Neural crest cell (in vitro differentiated cells): ENCODE measurements around the gene MAS1L. TPM values are rescaled to one million over a fixed set of nuclear protein-coding genes. Genes with fewer than 3 reads are reported as not detected.
A peak's percentile ranks its signal among the peaks of the same experiment; 100 is the strongest.

Experiments used
- DNase-seq: peaks from one replicate; pipeline ENCODE4 v3.0.0; 2021; ENCODE audit warnings: low read depth, mixed read lengths, low spot score
- H3K27ac Mint-ChIP-seq: one replicate; pipeline ENCODE4 v1.8.0; 2021; ENCODE audit warnings: mild to moderate bottlenecking, mixed read lengths; ENCODE audit not compliant: unreplicated experiment
- H3K27me3 Mint-ChIP-seq: 2 replicates; pipeline ENCODE4 v1.8.0; 2021; ENCODE audit warnings: low read depth, mild to moderate bottlenecking, mixed read lengths
- H3K36me3 Mint-ChIP-seq: 2 replicates; pipeline ENCODE4 v1.8.0; 2021; ENCODE audit warnings: low read depth, mild to moderate bottlenecking, mixed read lengths
- H3K4me1 Mint-ChIP-seq: 2 replicates; pipeline ENCODE4 v1.8.0; 2021; ENCODE audit warnings: mixed read lengths
- H3K4me3 Mint-ChIP-seq: one replicate; pipeline ENCODE4 v1.8.0; 2021; ENCODE audit warnings: mild to moderate bottlenecking, mixed read lengths
- H3K9me3 Mint-ChIP-seq: 2 replicates; pipeline ENCODE4 v1.8.0; 2021; ENCODE audit warnings: mixed read lengths
- CTCF ChIP-seq: fragments of 200-600 bp; sonication (generic); conservative IDR thresholded peaks from 2 replicates; pipeline ENCODE4 v1.5.0; 2021; ENCODE audit warnings: antibody characterized with exemption, mild to moderate bottlenecking
- total RNA-seq: library from RNA; stranded (reverse); gene quantifications from 2 replicates; pipeline ENCODE4 v1.2.1, GENCODE V29; 2021

Gene MAS1L
- total RNA-seq, 1 donor from 2014 or later: not detected

DNA sequence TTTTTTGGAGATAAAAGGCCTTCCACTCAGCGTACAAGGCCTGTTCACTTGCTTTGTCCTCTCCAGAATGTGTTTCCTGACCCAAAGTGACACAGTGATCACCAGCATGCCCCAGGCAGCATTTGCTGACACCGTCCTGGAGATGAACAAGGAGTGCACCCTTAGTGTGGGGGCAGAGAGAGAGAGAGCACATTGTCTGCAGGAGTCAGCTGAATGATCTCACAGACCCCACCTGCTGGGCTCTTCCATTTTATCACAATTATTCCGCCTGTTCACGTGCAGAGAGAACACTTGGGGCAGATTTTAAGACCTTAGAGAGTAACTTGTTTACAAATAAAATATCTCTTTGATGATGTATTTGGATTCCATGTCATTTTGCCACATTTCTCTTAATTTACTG, 22.4 kb upstream of the MAS1L start:
- Mint-ChIP-seq H3K27me3 (peaks cover 5% of the 10 kb centered on the region), H3K9me3 (peaks cover 2% of the 10 kb centered on the region), H3K4me3 (no peak overlapping the region), H3K36me3 (no peaks in the 10 kb centered on the region), H3K27ac (no peak overlapping the region), H3K4me1 (peaks cover 14% of the 10 kb centered on the region)
- no peak for DNase-seq
- TF ChIP-seq CTCF: peak; percentile 23

DNA sequence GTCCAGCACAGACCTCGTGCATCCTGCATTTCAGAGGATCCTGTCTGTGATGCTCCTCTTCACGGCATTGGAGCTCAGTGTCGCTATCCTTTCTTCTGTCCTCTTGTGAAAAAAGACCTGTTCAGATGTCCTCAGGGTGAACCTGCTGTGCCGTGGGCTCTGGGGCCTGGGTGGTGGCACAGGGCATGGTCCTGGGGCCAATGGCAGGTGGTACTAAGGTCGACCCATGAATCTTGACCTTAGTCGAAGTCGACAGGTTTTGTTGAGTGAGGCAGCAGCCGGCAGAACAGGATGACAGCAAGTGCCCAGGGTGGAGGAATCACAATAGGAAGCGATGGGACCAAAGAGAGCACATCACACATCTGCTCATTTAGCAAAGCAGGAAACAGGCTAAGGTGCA, 22.0 kb upstream of the MAS1L start:
- no peaks in the 10 kb centered on the region for H3K9me3 Mint-ChIP-seq
- peak overlapping the region; percentile 21 for H3K27ac Mint-ChIP-seq
- DNase-seq: no peak
- no peak overlapping the region for H3K4me3 Mint-ChIP-seq
- H3K36me3 Mint-ChIP-seq: no peaks in the 10 kb centered on the region
- peaks cover 14% of the 10 kb centered on the region for H3K4me1 Mint-ChIP-seq
- TF ChIP-seq CTCF: no peak
- peaks cover 5% of the 10 kb centered on the region for H3K27me3 Mint-ChIP-seq

GRCh38 chr6:29509239-29509638, 21.5 kb upstream of the MAS1L start:
- no peaks in the 10 kb centered on the region for H3K9me3 Mint-ChIP-seq
- no peak for DNase-seq
- no peak for TF ChIP-seq CTCF
- H3K27ac Mint-ChIP-seq: no peak overlapping the region
- no peaks in the 10 kb centered on the region for H3K36me3 Mint-ChIP-seq
- peaks cover 5% of the 10 kb centered on the region for H3K27me3 Mint-ChIP-seq
- H3K4me3 Mint-ChIP-seq: no peak overlapping the region
- peaks cover 14% of the 10 kb centered on the region for H3K4me1 Mint-ChIP-seq

DNA sequence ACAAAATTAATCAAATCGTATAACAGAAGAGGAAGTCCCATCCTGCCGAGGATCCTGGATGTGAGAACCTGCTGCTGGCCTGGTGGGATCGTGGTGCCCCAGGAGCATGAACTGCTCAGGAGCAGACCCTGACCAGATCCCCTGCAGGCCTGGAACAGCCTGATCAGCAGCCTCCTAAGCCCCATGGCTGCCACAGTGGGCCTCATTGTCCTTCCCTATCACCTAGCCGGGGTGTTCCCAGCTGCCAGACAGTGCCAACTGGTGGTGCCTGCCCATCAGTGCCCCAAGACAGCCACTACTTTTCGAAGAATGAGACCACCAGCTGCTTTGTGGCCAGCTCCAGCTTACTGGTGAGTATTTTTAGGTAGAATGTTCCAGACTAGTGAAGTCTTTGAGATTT, 19.6 kb upstream of the MAS1L start:
- no peak for DNase-seq
- Mint-ChIP-seq H3K4me1 (peaks cover 14% of the 10 kb centered on the region), H3K27ac (no peak overlapping the region), H3K36me3 (no peaks in the 10 kb centered on the region), H3K27me3 (peaks cover 5% of the 10 kb centered on the region), H3K4me3 (no peak overlapping the region), H3K9me3 (no peaks in the 10 kb centered on the region)
- no peak for TF ChIP-seq CTCF

- no peaks in the 10 kb centered on the region for H3K9me3 Mint-ChIP-seq
- peaks cover 14% of the 10 kb centered on the region for H3K4me1 Mint-ChIP-seq
Measured at GRCh38 chr6:29506446-29507067, 18.8 kb upstream of the MAS1L start.

More at GRCh38 chr6:29506446-29507067, 18.8 kb upstream of the MAS1L start:
- Mint-ChIP-seq H3K27me3 (peaks cover 5% of the 10 kb centered on the region), H3K27ac (no peak overlapping the region), H3K36me3 (no peaks in the 10 kb centered on the region), H3K4me3 (no peak overlapping the region)
- no peak for DNase-seq
- no peak for TF ChIP-seq CTCF
